Muscle layer of duodenum (tissue), 2 donors: ENCODE data around the gene RALGPS2.

Source experiments
- H3K27ac ChIP-seq: one replicate; pipeline ENCODE4 v1.7.0; 2013; ENCODE audit warnings: mild to moderate bottlenecking, low read length
- H3K27me3 ChIP-seq: one replicate; pipeline ENCODE4 v1.7.0; 2013; ENCODE audit warnings: low read depth, mild to moderate bottlenecking, control low read depth, low read length
- H3K36me3 ChIP-seq, 2 donors: one replicate each; pipeline ENCODE4 v1.7.0; 2013; ENCODE audit warnings: low read length in 2 of 2, control low read depth in 1 of 2, mild to moderate bottlenecking in 1 of 2; ENCODE audit not compliant: insufficient read depth in 2 of 2, control insufficient read depth in 1 of 2
- H3K4me1 ChIP-seq, 2 donors: one replicate each; pipeline ENCODE4 v1.7.0; 2013; ENCODE audit warnings: low read length in 2 of 2, mild to moderate bottlenecking in 2 of 2, control low read depth in 1 of 2, moderate library complexity in 1 of 2; ENCODE audit not compliant: insufficient read depth in 2 of 2, control insufficient read depth in 1 of 2
- H3K4me3 ChIP-seq, 2 donors: one replicate each; pipeline ENCODE4 v1.7.0; 2013; ENCODE audit warnings: low read length in 2 of 2, low read depth in 1 of 2, mild to moderate bottlenecking in 1 of 2
- H3K9me3 ChIP-seq, 2 donors: one replicate each; pipeline ENCODE4 v1.7.0; 2013; ENCODE audit warnings: low read length in 2 of 2, control low read depth in 1 of 2, mild to moderate bottlenecking in 1 of 2; ENCODE audit not compliant: control insufficient read depth in 1 of 2
- donor health status: healthy.

Gene RALGPS2

GRCh38 chr1:178692564-178693327 is 32.3 kb upstream of the RALGPS2 start:
- Histone ChIP-seq H3K27me3 (no peaks in the 10 kb centered on the region), H3K27ac (no peak overlapping the region), H3K36me3 (no peaks in the 10 kb centered on the region), H3K9me3 (no peaks in the 10 kb centered on the region), H3K4me3 (no peak overlapping the region), H3K4me1 (no peaks in the 10 kb centered on the region)

- no peaks in the 10 kb centered on the region for H3K27me3 ChIP-seq
- no peak overlapping the region for H3K4me3 ChIP-seq
These were observed 31.7 kb upstream of the RALGPS2 start for GRCh38 chr1:178693366-178693765.

GRCh38 chr1:178694923-178695525 is 30.0 kb upstream of the RALGPS2 start:
- no peaks in the 10 kb centered on the region for H3K4me1 ChIP-seq
- H3K9me3 ChIP-seq: no peaks in the 10 kb centered on the region
- no peaks in the 10 kb centered on the region for H3K36me3 ChIP-seq
- H3K4me3 ChIP-seq: no peak overlapping the region
- no peak overlapping the region for H3K27ac ChIP-seq
- no peaks in the 10 kb centered on the region for H3K27me3 ChIP-seq

More at GRCh38 chr1:178693366-178693765, 31.7 kb upstream of the RALGPS2 start:
- no peak overlapping the region for H3K27ac ChIP-seq
- no peaks in the 10 kb centered on the region for H3K9me3 ChIP-seq
- H3K36me3 ChIP-seq: no peaks in the 10 kb centered on the region
- H3K4me1 ChIP-seq: no peaks in the 10 kb centered on the region

- Histone ChIP-seq H3K27ac (no peak overlapping the region), H3K36me3 (no peaks in the 10 kb centered on the region), H3K4me1 (no peaks in the 10 kb centered on the region), H3K9me3 (no peaks in the 10 kb centered on the region), H3K4me3 (no peak overlapping the region), H3K27me3 (no peaks in the 10 kb centered on the region)
These were observed 22.9 kb upstream of the RALGPS2 start for GRCh38 chr1:178702146-178702545.

- no peaks in the 10 kb centered on the region for H3K27me3 ChIP-seq
- H3K4me1 ChIP-seq: no peaks in the 10 kb centered on the region
- no peak overlapping the region for H3K27ac ChIP-seq
- no peaks in the 10 kb centered on the region for H3K36me3 ChIP-seq
- no peaks in the 10 kb centered on the region for H3K9me3 ChIP-seq
- H3K4me3 ChIP-seq: no peak overlapping the region
These were observed 20.2 kb upstream of the RALGPS2 start for GRCh38 chr1:178704833-178705232.

- H3K4me1 ChIP-seq: no peaks in the 10 kb centered on the region
- no peaks in the 10 kb centered on the region for H3K27me3 ChIP-seq
- H3K27ac ChIP-seq: no peak overlapping the region
- no peaks in the 10 kb centered on the region for H3K9me3 ChIP-seq
- H3K4me3 ChIP-seq: no peak overlapping the region
- H3K36me3 ChIP-seq: no peaks in the 10 kb centered on the region
These were observed 18.6 kb upstream of the RALGPS2 start for GRCh38 chr1:178706432-178706831.

- no peaks in the 10 kb centered on the region for H3K4me1 ChIP-seq
- no peaks in the 10 kb centered on the region for H3K27me3 ChIP-seq
- no peaks in the 10 kb centered on the region for H3K36me3 ChIP-seq
- no peak overlapping the region for H3K4me3 ChIP-seq
- no peak overlapping the region for H3K27ac ChIP-seq
- H3K9me3 ChIP-seq: no peaks in the 10 kb centered on the region
These were observed 11.8 kb upstream of the RALGPS2 start for GRCh38 chr1:178713259-178713658.

- no peak overlapping the region for H3K4me3 ChIP-seq
These were observed 10.6 kb upstream of the RALGPS2 start for GRCh38 chr1:178714453-178714852.

GRCh38 chr1:178716111-178716510 is 8.9 kb upstream of the RALGPS2 start:
- H3K9me3 ChIP-seq: no peaks in the 10 kb centered on the region
- H3K27ac ChIP-seq: no peak overlapping the region
- no peaks in the 10 kb centered on the region for H3K27me3 ChIP-seq
- no peaks in the 10 kb centered on the region for H3K4me1 ChIP-seq
- no peaks in the 10 kb centered on the region for H3K36me3 ChIP-seq
- H3K4me3 ChIP-seq: no peak overlapping the region

More at GRCh38 chr1:178714453-178714852, 10.6 kb upstream of the RALGPS2 start:
- no peaks in the 10 kb centered on the region for H3K36me3 ChIP-seq
- no peaks in the 10 kb centered on the region for H3K4me1 ChIP-seq
- H3K27ac ChIP-seq: no peak overlapping the region
- no peaks in the 10 kb centered on the region for H3K9me3 ChIP-seq
- H3K27me3 ChIP-seq: no peaks in the 10 kb centered on the region

- Histone ChIP-seq H3K4me1 (no peaks in the 10 kb centered on the region), H3K27me3 (no peaks in the 10 kb centered on the region), H3K4me3 (no peak overlapping the region), H3K9me3 (no peaks in the 10 kb centered on the region), H3K27ac (no peak overlapping the region), H3K36me3 (no peaks in the 10 kb centered on the region)
These were observed 6.5 kb upstream of the RALGPS2 start for GRCh38 chr1:178718520-178718919.

- Histone ChIP-seq H3K4me3 (no peak overlapping the region), H3K27ac (no peak overlapping the region), H3K4me1 (no peaks in the 10 kb centered on the region), H3K27me3 (no peaks in the 10 kb centered on the region), H3K9me3 (no peaks in the 10 kb centered on the region), H3K36me3 (no peaks in the 10 kb centered on the region)
These were observed 1.5 kb upstream of the RALGPS2 start for GRCh38 chr1:178723546-178723945.

GRCh38 chr1:178724376-178724727 is 692 bp upstream of the RALGPS2 start:
- Histone ChIP-seq H3K4me1 (no peaks in the 10 kb centered on the region), H3K36me3 (no peaks in the 10 kb centered on the region), H3K27ac (no peak overlapping the region), H3K4me3 (peak overlapping the region; percentile 37 to 78), H3K27me3 (no peaks in the 10 kb centered on the region), H3K9me3 (no peaks in the 10 kb centered on the region)
